GM15510 (cell line): ENCODE data around the gene PITPNB.

Experiments
- POLR2A ChIP-seq: IDR thresholded peaks from 3 replicates; pipeline ENCODE4 v1.6.1; 2011; ENCODE audit warnings: borderline replicate concordance; ENCODE audit not compliant: insufficient read length; ENCODE audit errors: extremely low read depth

PITPNB gene

GRCh38 chr22:27896245-27896644 lies 22.8 kb downstream of the PITPNB start:
- TF ChIP-seq POLR2A, result no peak

GRCh38 chr22:27895600-27895999 lies 23.5 kb downstream of the PITPNB start:
- TF ChIP-seq POLR2A, result no peak

GRCh38 chr22:27892811-27893210 lies 26.2 kb downstream of the PITPNB start:
- TF ChIP-seq POLR2A, result no peak

- no peak for TF ChIP-seq POLR2A
These were observed 27.0 kb downstream of the PITPNB start for GRCh38 chr22:27892064-27892463.

GRCh38 chr22:27888310-27888709 lies 30.7 kb downstream of the PITPNB start:
- no peak for TF ChIP-seq POLR2A

GRCh38 chr22:27886843-27887151 lies 32.3 kb downstream of the PITPNB start:
- TF ChIP-seq POLR2A, result no peak

GRCh38 chr22:27885977-27886842 lies 32.8 kb downstream of the PITPNB start:
- no peak for TF ChIP-seq POLR2A

GRCh38 chr22:27883656-27884350 lies 35.3 kb downstream of the PITPNB start:
- TF ChIP-seq POLR2A, result no peak

GRCh38 chr22:27882507-27883290 lies 36.4 kb downstream of the PITPNB start:
- no peak for TF ChIP-seq POLR2A

- TF ChIP-seq POLR2A, result no peak
These were observed 37.6 kb downstream of the PITPNB start for GRCh38 chr22:27881421-27881820.

- TF ChIP-seq POLR2A, result no peak
These were observed 38.2 kb downstream of the PITPNB start for GRCh38 chr22:27880778-27881394.

GRCh38 chr22:27879923-27880322 lies 39.1 kb downstream of the PITPNB start:
- TF ChIP-seq POLR2A, result no peak

- TF ChIP-seq POLR2A, result no peak
These were observed 40.5 kb downstream of the PITPNB start for GRCh38 chr22:27878541-27878940.

GRCh38 chr22:27877501-27877900 lies 41.6 kb downstream of the PITPNB start:
- TF ChIP-seq POLR2A, result no peak

GRCh38 chr22:27876684-27877083 lies 42.4 kb downstream of the PITPNB start:
- no peak for TF ChIP-seq POLR2A
